Mucosa of rectum (tissue), 2 donors: ENCODE data around the gene TUBA8.

Experiments used
- H3K27ac ChIP-seq, 2 donors: one replicate each; pipeline ENCODE4 v1.7.0; 2013; ENCODE audit warnings: inconsistent platforms in 2 of 2, low read depth in 2 of 2, low read length in 2 of 2
- H3K27me3 ChIP-seq, 2 donors: one replicate each; pipeline ENCODE4 v1.7.0; 2013; ENCODE audit warnings: low read length in 2 of 2; ENCODE audit not compliant: control insufficient read depth in 2 of 2, insufficient read depth in 2 of 2
- H3K36me3 ChIP-seq, 2 donors: one replicate each; pipeline ENCODE4 v1.7.0; 2013; ENCODE audit warnings: low read length in 2 of 2; ENCODE audit not compliant: control insufficient read depth in 2 of 2, insufficient read depth in 2 of 2
- H3K4me1 ChIP-seq, 2 donors: one replicate each; pipeline ENCODE4 v1.7.0; 2013; ENCODE audit warnings: low read length in 2 of 2, mild to moderate bottlenecking in 1 of 2; ENCODE audit not compliant: control insufficient read depth in 2 of 2, insufficient read depth in 2 of 2
- H3K4me3 ChIP-seq, 2 donors: one replicate each; pipeline ENCODE4 v1.7.0; 2013; ENCODE audit warnings: low read length in 2 of 2
- H3K9ac ChIP-seq, 2 donors: one replicate each; pipeline ENCODE4 v1.7.0; 2013; ENCODE audit warnings: low read length in 2 of 2, low read depth in 1 of 2, mild to moderate bottlenecking in 1 of 2
- H3K9me3 ChIP-seq, 2 donors: one replicate each; pipeline ENCODE4 v1.7.0; 2013; ENCODE audit warnings: low read length in 2 of 2; ENCODE audit not compliant: control insufficient read depth in 2 of 2
- donor health status: healthy.
- donor health status: Normal muscosa, but diverticular disease.

TUBA8 gene

GRCh38 chr22:18075720-18076497, 34.7 kb upstream of the TUBA8 start:
- H3K36me3 ChIP-seq = peaks cover 10 to 14% of the 10 kb centered on the region in 2 donors
- peak overlapping the region in 1 of 2 donors; percentile 100 for H3K4me3 ChIP-seq
- H3K27ac ChIP-seq = peak overlapping the region; percentile 20 to 52
- peak overlapping the region; percentile 27 to 91 for H3K9ac ChIP-seq
- peaks cover 24 to 35% of the 10 kb centered on the region in 2 donors for H3K4me1 ChIP-seq
- no peaks in the 10 kb centered on the region for H3K9me3 ChIP-seq
- H3K27me3 ChIP-seq = no peaks in the 10 kb centered on the region

GRCh38 chr22:18077087-18077638, 33.4 kb upstream of the TUBA8 start:
- H3K4me1 ChIP-seq = peaks cover 24 to 28% of the 10 kb centered on the region in 2 donors
- H3K4me3 ChIP-seq = peak overlapping the region; percentile 97 to 100
- peak overlapping the region; percentile 91 to 97 for H3K9ac ChIP-seq
- no peaks in the 10 kb centered on the region for H3K27me3 ChIP-seq
- H3K27ac ChIP-seq = peak overlapping the region; percentile 87 to 91
- H3K9me3 ChIP-seq = no peaks in the 10 kb centered on the region
- H3K36me3 ChIP-seq = peaks cover 18 to 25% of the 10 kb centered on the region in 2 donors

- H3K9ac ChIP-seq = peak within 1 kb of the TSS; percentile 91 to 97
- H3K36me3 ChIP-seq = peaks cover 23 to 31% of the 10 kb centered on the region in 2 donors
- peaks cover 24 to 27% of the 10 kb centered on the region in 2 donors for H3K4me1 ChIP-seq
- H3K4me3 ChIP-seq = peak within 1 kb of the TSS; percentile 97 to 100
- H3K9me3 ChIP-seq = no peaks in the 10 kb centered on the region
- H3K27me3 ChIP-seq = no peaks in the 10 kb centered on the region
- H3K27ac ChIP-seq = peak within 1 kb of the TSS; percentile 87 to 91
Observed at GRCh38 chr22:18077639-18078328, 32.8 kb upstream of the TUBA8 start, which contains the start of gene PEX26. Gene PEX26 (plus strand): TSS chr22:18077990. CDS start chr22:18078377, 387 bp downstream.

- H3K9ac ChIP-seq = peak overlapping the region; percentile 91 to 95
- peak overlapping the region; percentile 97 to 100 for H3K4me3 ChIP-seq
- peak overlapping the region; percentile 87 to 91 for H3K27ac ChIP-seq
- no peaks in the 10 kb centered on the region for H3K27me3 ChIP-seq
- peaks cover 24 to 26% of the 10 kb centered on the region in 2 donors for H3K4me1 ChIP-seq
- peaks cover 30 to 38% of the 10 kb centered on the region in 2 donors for H3K36me3 ChIP-seq
- H3K9me3 ChIP-seq = no peaks in the 10 kb centered on the region
Observed at GRCh38 chr22:18078329-18079041, 32.1 kb upstream of the TUBA8 start.

- H3K4me3 ChIP-seq = peak overlapping the region in 1 of 2 donors; percentile 100
- H3K27ac ChIP-seq = peak overlapping the region in 1 of 2 donors; percentile 87
- peaks cover 36 to 44% of the 10 kb centered on the region in 2 donors for H3K36me3 ChIP-seq
- H3K4me1 ChIP-seq = peaks cover 21 to 26% of the 10 kb centered on the region in 2 donors
- H3K9me3 ChIP-seq = no peaks in the 10 kb centered on the region
- peak overlapping the region in 1 of 2 donors; percentile 91 for H3K9ac ChIP-seq
- H3K27me3 ChIP-seq = no peaks in the 10 kb centered on the region
Observed at GRCh38 chr22:18079706-18080233, 30.8 kb upstream of the TUBA8 start.

GRCh38 chr22:18081416-18081815, 29.2 kb upstream of the TUBA8 start:
- Histone ChIP-seq H3K36me3 (peaks cover 39 to 52% of the 10 kb centered on the region in 2 donors), H3K9me3 (no peaks in the 10 kb centered on the region), H3K27ac (no peak overlapping the region), H3K4me3 (peak overlapping the region in 1 of 2 donors; percentile 33), H3K4me1 (peaks cover 22 to 24% of the 10 kb centered on the region in 2 donors), H3K27me3 (no peaks in the 10 kb centered on the region), H3K9ac (no peak overlapping the region)

- H3K9me3 ChIP-seq = no peaks in the 10 kb centered on the region
- no peak overlapping the region for H3K9ac ChIP-seq
- H3K4me3 ChIP-seq = no peak overlapping the region
- peaks cover 47 to 58% of the 10 kb centered on the region in 2 donors for H3K36me3 ChIP-seq
- H3K27me3 ChIP-seq = no peaks in the 10 kb centered on the region
- no peak overlapping the region for H3K27ac ChIP-seq
- peaks cover 13 to 17% of the 10 kb centered on the region in 2 donors for H3K4me1 ChIP-seq
Observed at GRCh38 chr22:18082467-18082866, 28.1 kb upstream of the TUBA8 start.

- H3K4me3 ChIP-seq = no peak overlapping the region
- H3K27me3 ChIP-seq = no peaks in the 10 kb centered on the region
- H3K27ac ChIP-seq = no peak overlapping the region
- H3K36me3 ChIP-seq = peaks cover 56 to 67% of the 10 kb centered on the region in 2 donors
- no peaks in the 10 kb centered on the region for H3K9me3 ChIP-seq
- no peak overlapping the region for H3K9ac ChIP-seq
- H3K4me1 ChIP-seq = peaks cover 16 to 24% of the 10 kb centered on the region in 2 donors
Observed at GRCh38 chr22:18083406-18083805, 27.2 kb upstream of the TUBA8 start.

GRCh38 chr22:18085188-18085587, 25.4 kb upstream of the TUBA8 start:
- Histone ChIP-seq H3K4me1 (peaks cover 14 to 20% of the 10 kb centered on the region in 2 donors), H3K27ac (peak overlapping the region; percentile 83 to 89), H3K9ac (peak overlapping the region in 1 of 2 donors; percentile 55), H3K27me3 (no peaks in the 10 kb centered on the region), H3K36me3 (peaks cover 59 to 69% of the 10 kb centered on the region in 2 donors), H3K9me3 (no peaks in the 10 kb centered on the region), H3K4me3 (no peak overlapping the region)
